ENCODE results near the gene KPNA6. TPM values are rescaled to one million over a fixed set of nuclear protein-coding genes. Genes with fewer than 3 reads are reported as not detected.

Gene KPNA6
- total RNA-seq, 2 donors from 2014 or later: 61.8 to 77.1 TPM

GRCh38 chr1:32199043-32199716, 91.3 kb downstream of the KPNA6 start:
- no peak for ATAC-seq (replicated peaks)
- H3K27ac Mint-ChIP-seq: no peak overlapping the region
- H3K4me1 Mint-ChIP-seq: peaks cover 22% of the 10 kb centered on the region
- peaks cover 43% of the 10 kb centered on the region for H3K36me3 Mint-ChIP-seq (ENCODE audit: low read depth)
- no peaks in the 10 kb centered on the region for H3K9me3 Mint-ChIP-seq
- peak overlapping the region; percentile 81 for H3K4me3 Mint-ChIP-seq
- H3K27me3 Mint-ChIP-seq: no peaks in the 10 kb centered on the region

GRCh38 chr1:32199717-32200072, 91.8 kb downstream of the KPNA6 start:
- peak overlapping the region; percentile 81 for H3K4me3 Mint-ChIP-seq
- ATAC-seq (replicated peaks): no peak
- peaks cover 37% of the 10 kb centered on the region for H3K36me3 Mint-ChIP-seq (ENCODE audit: low read depth)
- H3K9me3 Mint-ChIP-seq: no peaks in the 10 kb centered on the region
- peak overlapping the region; percentile 42 for H3K27ac Mint-ChIP-seq
- peaks cover 21% of the 10 kb centered on the region for H3K4me1 Mint-ChIP-seq
- H3K27me3 Mint-ChIP-seq: no peaks in the 10 kb centered on the region

GRCh38 chr1:32200226-32201010, 92.6 kb downstream of the KPNA6 start, which contains the start of gene CCDC28B:
Gene CCDC28B, plus strand, starts transcription at chr1:32200595. Its CDS starts 1,341 bp downstream, at chr1:32201936.
- H3K36me3 Mint-ChIP-seq (ENCODE audit: low read depth): peaks cover 30% of the 10 kb centered on the region
- peak within 1 kb of the TSS; percentile 88 for H3K27ac Mint-ChIP-seq
- peak within 1 kb of the TSS; percentile 81 for H3K4me3 Mint-ChIP-seq
- H3K27me3 Mint-ChIP-seq: no peaks in the 10 kb centered on the region
- H3K9me3 Mint-ChIP-seq: no peaks in the 10 kb centered on the region
- peaks cover 21% of the 10 kb centered on the region for H3K4me1 Mint-ChIP-seq
- ATAC-seq (replicated peaks): peak; percentile 51

- Mint-ChIP-seq H3K9me3 (no peaks in the 10 kb centered on the region), H3K36me3 (ENCODE audit: low read depth) (peaks cover 22% of the 10 kb centered on the region), H3K4me1 (peaks cover 21% of the 10 kb centered on the region), H3K27ac (peak overlapping the region; percentile 88), H3K27me3 (no peaks in the 10 kb centered on the region), H3K4me3 (peak overlapping the region; percentile 81)
- ATAC-seq (replicated peaks): peak; percentile 63
Measured at GRCh38 chr1:32201011-32201855, 93.4 kb downstream of the KPNA6 start.

GRCh38 chr1:32204943-32205361, 97.1 kb downstream of the KPNA6 start:
- Mint-ChIP-seq H3K27me3 (no peaks in the 10 kb centered on the region), H3K9me3 (no peaks in the 10 kb centered on the region), H3K36me3 (ENCODE audit: low read depth) (no peaks in the 10 kb centered on the region), H3K4me1 (peaks cover 20% of the 10 kb centered on the region), H3K27ac (no peak overlapping the region), H3K4me3 (peak overlapping the region; percentile 88)
- no peak for ATAC-seq (replicated peaks)

GRCh38 chr1:32205401-32206370, 97.8 kb downstream of the KPNA6 start, which contains the start of gene IQCC:
Gene IQCC, plus strand, starts transcription at chr1:32205671. Its CDS starts 11 bp downstream, at chr1:32205682.
- no peaks in the 10 kb centered on the region for H3K36me3 Mint-ChIP-seq (ENCODE audit: low read depth)
- peak within 1 kb of the TSS; percentile 91 for H3K27ac Mint-ChIP-seq
- ATAC-seq (replicated peaks): peak; percentile 84
- peaks cover 15% of the 10 kb centered on the region for H3K4me1 Mint-ChIP-seq
- peak within 1 kb of the TSS; percentile 88 for H3K4me3 Mint-ChIP-seq
- H3K27me3 Mint-ChIP-seq: no peaks in the 10 kb centered on the region
- no peaks in the 10 kb centered on the region for H3K9me3 Mint-ChIP-seq

- ATAC-seq (replicated peaks): no peak
- H3K36me3 Mint-ChIP-seq (ENCODE audit: low read depth): no peaks in the 10 kb centered on the region
- H3K4me3 Mint-ChIP-seq: no peak overlapping the region
- peaks cover 6% of the 10 kb centered on the region for H3K4me1 Mint-ChIP-seq
- no peaks in the 10 kb centered on the region for H3K9me3 Mint-ChIP-seq
- no peak overlapping the region for H3K27ac Mint-ChIP-seq
- H3K27me3 Mint-ChIP-seq: no peaks in the 10 kb centered on the region
Measured at GRCh38 chr1:32208469-32208868, 100.6 kb downstream of the KPNA6 start.

GRCh38 chr1:32208891-32209328, 101.1 kb downstream of the KPNA6 start, which contains the start of gene DCDC2B:
Gene DCDC2B, plus strand, starts transcription at chr1:32209089. Its CDS starts 5 bp downstream, at chr1:32209094.
- H3K4me1 Mint-ChIP-seq: peaks cover 6% of the 10 kb centered on the region
- H3K9me3 Mint-ChIP-seq: no peaks in the 10 kb centered on the region
- no peaks in the 10 kb centered on the region for H3K36me3 Mint-ChIP-seq (ENCODE audit: low read depth)
- H3K27me3 Mint-ChIP-seq: no peaks in the 10 kb centered on the region
- no peak for ATAC-seq (replicated peaks)
- no peak within 1 kb of the TSS for H3K4me3 Mint-ChIP-seq
- H3K27ac Mint-ChIP-seq: no peak within 1 kb of the TSS

GRCh38 chr1:32215629-32216480, 108.0 kb downstream of the KPNA6 start:
- H3K4me3 Mint-ChIP-seq: no peak overlapping the region
- H3K9me3 Mint-ChIP-seq: no peaks in the 10 kb centered on the region
- H3K27me3 Mint-ChIP-seq: no peaks in the 10 kb centered on the region
- peak; percentile 95 for ATAC-seq (replicated peaks)
- H3K27ac Mint-ChIP-seq: peak overlapping the region; percentile 32
- H3K4me1 Mint-ChIP-seq: peaks cover 4% of the 10 kb centered on the region
- H3K36me3 Mint-ChIP-seq (ENCODE audit: low read depth): peaks cover 6% of the 10 kb centered on the region

GRCh38 chr1:32216566-32216965, 108.7 kb downstream of the KPNA6 start:
- no peak overlapping the region for H3K4me3 Mint-ChIP-seq
- H3K9me3 Mint-ChIP-seq: no peaks in the 10 kb centered on the region
- peak overlapping the region; percentile 32 for H3K27ac Mint-ChIP-seq
- no peaks in the 10 kb centered on the region for H3K27me3 Mint-ChIP-seq
- no peak for ATAC-seq (replicated peaks)
- H3K4me1 Mint-ChIP-seq: peaks cover 7% of the 10 kb centered on the region
- H3K36me3 Mint-ChIP-seq (ENCODE audit: low read depth): peaks cover 6% of the 10 kb centered on the region

- no peak overlapping the region for H3K27ac Mint-ChIP-seq
- H3K27me3 Mint-ChIP-seq: no peaks in the 10 kb centered on the region
- H3K9me3 Mint-ChIP-seq: no peaks in the 10 kb centered on the region
- H3K4me1 Mint-ChIP-seq: peaks cover 12% of the 10 kb centered on the region
- no peak for ATAC-seq (replicated peaks)
- H3K36me3 Mint-ChIP-seq (ENCODE audit: low read depth): peaks cover 27% of the 10 kb centered on the region
- no peak overlapping the region for H3K4me3 Mint-ChIP-seq
Measured at GRCh38 chr1:32219022-32219421, 111.2 kb downstream of the KPNA6 start.

- ATAC-seq (replicated peaks): no peak
- Mint-ChIP-seq H3K36me3 (ENCODE audit: low read depth) (peaks cover 46% of the 10 kb centered on the region), H3K27ac (peak overlapping the region; percentile 97), H3K4me3 (peak overlapping the region; percentile 92), H3K27me3 (no peaks in the 10 kb centered on the region), H3K4me1 (peaks cover 16% of the 10 kb centered on the region), H3K9me3 (no peaks in the 10 kb centered on the region)
Measured at GRCh38 chr1:32220746-32221580, 113.1 kb downstream of the KPNA6 start.
